Progenitor cell of endocrine pancreas (in vitro differentiated cells): ENCODE data around the gene TARS2. TPM values are rescaled to one million over a fixed set of nuclear protein-coding genes. Genes with fewer than 3 reads are reported as not detected.

Experiments
- DNase-seq: peaks from one replicate; pipeline ENCODE4 v3.0.0; 2021; ENCODE audit warnings: low spot score; ENCODE audit not compliant: unreplicated experiment
- H3K27ac Mint-ChIP-seq: 2 replicates; pipeline ENCODE4 v1.8.0; 2021; ENCODE audit warnings: mild to moderate bottlenecking, moderate library complexity, mixed read lengths
- H3K27me3 Mint-ChIP-seq: 2 replicates; pipeline ENCODE4 v1.8.0; 2021; ENCODE audit warnings: mixed read lengths
- H3K36me3 Mint-ChIP-seq: 2 replicates; pipeline ENCODE4 v1.8.0; 2022; ENCODE audit warnings: mixed read lengths; ENCODE audit not compliant: insufficient read depth
- H3K4me1 Mint-ChIP-seq: 2 replicates; pipeline ENCODE4 v1.8.0; 2021; ENCODE audit warnings: low read depth, mixed read lengths
- H3K4me3 Mint-ChIP-seq: 2 replicates; pipeline ENCODE4 v1.8.0; 2021; ENCODE audit warnings: low read depth, mild to moderate bottlenecking, moderate library complexity, mixed read lengths
- H3K9me3 Mint-ChIP-seq: 2 replicates; pipeline ENCODE4 v1.8.0; 2021; ENCODE audit warnings: low read depth, mixed read lengths
- CTCF ChIP-seq: fragments of 200-600 bp; sonication (generic); IDR thresholded peaks from one replicate; pipeline ENCODE4 v1.5.0; 2021; ENCODE audit warnings: antibody characterized with exemption, mild to moderate bottlenecking; ENCODE audit not compliant: unreplicated experiment
- total RNA-seq: library from RNA; stranded (reverse); gene quantifications from 2 replicates; pipeline ENCODE4 v1.2.1, GENCODE V29; 2021

The TARS2 gene
- total RNA-seq, 1 donor from 2014 or later, result 30.8 TPM

- H3K9me3 Mint-ChIP-seq, result no peaks in the 10 kb centered on the region
- peaks cover 14% of the 10 kb centered on the region for H3K4me1 Mint-ChIP-seq
- DNase-seq, result no peak
- H3K27me3 Mint-ChIP-seq, result no peaks in the 10 kb centered on the region
- H3K4me3 Mint-ChIP-seq, result no peak overlapping the region
- peaks cover 2% of the 10 kb centered on the region for H3K36me3 Mint-ChIP-seq
- H3K27ac Mint-ChIP-seq, result peak overlapping the region; percentile 47
- no peak for TF ChIP-seq CTCF
Measured at GRCh38 chr1:150476754-150477153, 10.5 kb upstream of the TARS2 start.

GRCh38 chr1:150477320-150477719 lies 9.9 kb upstream of the TARS2 start:
- H3K27me3 Mint-ChIP-seq, result no peaks in the 10 kb centered on the region
- peak overlapping the region; percentile 69 for H3K27ac Mint-ChIP-seq
- H3K9me3 Mint-ChIP-seq, result no peaks in the 10 kb centered on the region
- H3K4me3 Mint-ChIP-seq, result no peak overlapping the region
- TF ChIP-seq CTCF, result no peak
- no peaks in the 10 kb centered on the region for H3K36me3 Mint-ChIP-seq
- DNase-seq, result no peak
- peaks cover 14% of the 10 kb centered on the region for H3K4me1 Mint-ChIP-seq

- Mint-ChIP-seq H3K27ac (peak overlapping the region; percentile 69), H3K27me3 (no peaks in the 10 kb centered on the region), H3K4me1 (peaks cover 14% of the 10 kb centered on the region), H3K36me3 (no peaks in the 10 kb centered on the region), H3K9me3 (no peaks in the 10 kb centered on the region), H3K4me3 (no peak overlapping the region)
- no peak for DNase-seq
- no peak for TF ChIP-seq CTCF
Measured at GRCh38 chr1:150477733-150478132, 9.5 kb upstream of the TARS2 start.

- Mint-ChIP-seq H3K4me1 (peaks cover 14% of the 10 kb centered on the region), H3K27ac (peak overlapping the region; percentile 35), H3K4me3 (no peak overlapping the region), H3K36me3 (no peaks in the 10 kb centered on the region), H3K9me3 (no peaks in the 10 kb centered on the region), H3K27me3 (no peaks in the 10 kb centered on the region)
- DNase-seq, result no peak
- no peak for TF ChIP-seq CTCF
Measured at GRCh38 chr1:150479370-150479769, 7.8 kb upstream of the TARS2 start.

GRCh38 chr1:150479927-150480352 lies 7.3 kb upstream of the TARS2 start:
- Mint-ChIP-seq H3K27me3 (peaks cover 2% of the 10 kb centered on the region), H3K27ac (no peak overlapping the region), H3K9me3 (no peaks in the 10 kb centered on the region), H3K4me1 (peaks cover 14% of the 10 kb centered on the region), H3K4me3 (no peak overlapping the region), H3K36me3 (no peaks in the 10 kb centered on the region)
- TF ChIP-seq CTCF, result no peak
- no peak for DNase-seq
